ENCODE data around the gene TMEM150B. TPM values are rescaled to one million over a fixed set of nuclear protein-coding genes. Genes with fewer than 3 reads are reported as not detected.

The TMEM150B gene
- total RNA-seq, 5 donors from 2014 or later (not counting 1 experiment from before 2014, with no cell fraction given), result 0.47 TPM; not detected in 4

DNA sequence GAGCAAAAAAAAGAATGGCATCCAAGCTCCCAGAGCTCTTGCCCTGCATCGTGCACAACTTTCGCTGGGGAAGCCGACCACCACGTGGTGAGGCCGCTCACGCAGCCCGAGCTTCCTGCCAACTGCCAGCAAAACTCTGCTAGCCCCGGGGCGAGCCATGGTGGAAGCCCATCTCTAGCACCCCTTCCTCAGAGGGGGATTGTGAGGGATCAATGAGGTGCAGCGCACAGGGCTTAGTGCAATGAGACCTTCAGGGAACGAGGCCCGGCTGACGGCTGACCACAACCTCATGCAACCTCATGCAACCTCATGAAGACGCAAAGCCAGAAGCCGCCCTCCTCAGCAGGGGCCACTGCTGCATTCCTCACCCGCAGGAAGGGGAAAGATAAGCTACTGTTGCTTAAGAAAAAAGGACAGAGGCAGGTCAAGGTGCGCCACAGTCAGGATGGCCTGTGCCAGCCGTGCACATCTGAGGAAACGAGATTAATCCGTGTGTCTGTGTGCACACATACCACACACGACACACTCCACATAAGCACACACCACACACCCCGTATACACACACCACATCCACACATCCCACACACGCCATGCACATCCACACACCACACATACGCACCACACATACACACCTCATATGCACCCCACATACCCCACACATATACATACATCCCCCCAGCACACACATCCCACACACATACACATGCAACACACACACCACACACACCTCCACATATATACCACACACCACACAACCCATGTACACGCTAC lies 54.8 kb downstream of the TMEM150B start:
- Histone ChIP-seq H3K4me1 (ENCODE audit: control insufficient read depth in 1 of 2, extremely low read depth in 1 of 2, insufficient read depth in 2 of 2, low read length in 2 of 2) (peaks cover 0 to 4% of the 10 kb centered on the region in 2 experiments), H3K36me3 (ENCODE audit: control insufficient read depth in 2 of 2, extremely low read depth in 1 of 2, insufficient read depth in 1 of 2, low read length in 1 of 2) (peaks cover 15 to 30% of the 10 kb centered on the region in 2 donors), H3K27me3 (replicated peaks in 1 of 2; ENCODE audit: control insufficient read depth in 2 of 2, extremely low read depth in 1 of 2, insufficient read depth in 2 of 2, low read length in 1 of 2) (no peaks in the 10 kb centered on the region), H3K4me3 (ENCODE audit: control insufficient read depth in 1 of 2, extremely low read depth in 1 of 2, low read length in 1 of 2) (no peak overlapping the region), H3K27ac (ENCODE audit: low read length) (no peak overlapping the region), H3K9me3 (no peaks in the 10 kb centered on the region)
- CTCF ChIA-PET, result no interaction called here
- 92% methylated on average over 18 of the region's 25 CpGs for WGBS (ENCODE audit: insufficient coverage)
- H3K27me3 Mint-ChIP-seq, result no peaks in the 10 kb centered on the region
- H3K4me1 Mint-ChIP-seq, result peaks cover 0 to 4% (median 4%) of the 10 kb centered on the region in 3 donors
- peaks cover 0 to 6% (median 5%) of the 10 kb centered on the region in 3 donors for H3K9me3 Mint-ChIP-seq
- POLR2A ChIA-PET, result no interaction called here
- DNase-seq, result no peak
- no peak for ATAC-seq (replicated peaks in 1 of 4)
- no peak overlapping the region for H3K27ac Mint-ChIP-seq
- peaks cover 46% of the 10 kb centered on the region for H3K36me3 Mint-ChIP-seq
- no peak overlapping the region for H3K4me3 Mint-ChIP-seq

DNA sequence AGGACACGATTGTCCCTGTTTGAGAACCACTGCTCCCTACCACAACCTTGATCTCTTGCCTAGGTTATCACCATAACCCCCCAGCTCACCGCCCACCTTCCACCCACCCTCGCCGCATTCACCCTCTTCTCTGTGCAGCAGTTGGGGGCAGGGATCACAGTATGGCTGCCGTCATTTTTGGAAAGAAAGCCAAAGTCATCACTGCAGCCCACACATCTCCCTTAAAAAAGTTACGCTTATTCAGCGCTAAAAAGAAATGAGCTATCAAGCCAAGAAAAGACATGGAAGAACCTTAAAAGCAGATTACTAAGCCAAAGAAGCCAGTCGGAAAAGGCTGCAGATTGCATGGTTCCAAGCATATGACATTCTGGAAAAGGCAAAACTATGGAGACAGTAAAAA lies 55.8 kb downstream of the TMEM150B start:
- Histone ChIP-seq H3K36me3 (ENCODE audit: control insufficient read depth in 2 of 2, extremely low read depth in 1 of 2, insufficient read depth in 1 of 2, low read length in 1 of 2) (peaks cover 9 to 21% of the 10 kb centered on the region in 2 donors), H3K4me1 (ENCODE audit: control insufficient read depth in 1 of 2, extremely low read depth in 1 of 2, insufficient read depth in 2 of 2, low read length in 2 of 2) (no peaks in the 10 kb centered on the region), H3K27ac (ENCODE audit: low read length) (no peak overlapping the region), H3K27me3 (replicated peaks in 1 of 2; ENCODE audit: control insufficient read depth in 2 of 2, extremely low read depth in 1 of 2, insufficient read depth in 2 of 2, low read length in 1 of 2) (no peaks in the 10 kb centered on the region), H3K9me3 (no peaks in the 10 kb centered on the region), H3K4me3 (ENCODE audit: control insufficient read depth in 1 of 2, extremely low read depth in 1 of 2, low read length in 1 of 2) (no peak overlapping the region)
- Mint-ChIP-seq H3K4me1 (peaks cover 0 to 4% (median 4%) of the 10 kb centered on the region in 3 donors), H3K27ac (no peak overlapping the region), H3K36me3 (peaks cover 42% of the 10 kb centered on the region), H3K4me3 (no peak overlapping the region), H3K9me3 (peaks cover 0 to 6% (median 5%) of the 10 kb centered on the region in 3 donors), H3K27me3 (no peaks in the 10 kb centered on the region)
- no peak for DNase-seq
- CTCF ChIA-PET, result no interaction called here
- ATAC-seq (replicated peaks in 1 of 4), result no peak
- POLR2A ChIA-PET, result no interaction called here
- WGBS (ENCODE audit: insufficient coverage), result 94% methylated on average over 7 of the region's 8 CpGs

DNA sequence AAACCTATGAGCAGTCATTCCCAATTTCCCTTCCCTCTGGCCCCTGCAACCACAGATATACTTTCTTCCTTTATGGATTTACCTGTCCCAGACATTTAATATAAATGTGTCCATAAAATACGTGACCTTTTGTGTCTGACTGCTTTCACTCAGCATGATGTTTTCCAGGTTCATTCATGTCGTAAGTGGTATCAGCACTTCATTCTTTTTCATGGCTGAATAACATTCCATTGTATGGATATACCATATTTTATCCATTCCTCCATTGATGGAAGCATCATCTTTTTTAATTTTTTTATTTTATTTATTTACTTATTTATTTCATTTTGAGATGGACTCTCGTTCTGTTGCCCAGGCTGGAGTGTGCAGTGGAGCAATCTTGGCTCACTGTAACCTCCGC lies 58.3 kb downstream of the TMEM150B start:
- Mint-ChIP-seq H3K4me3 (no peak overlapping the region), H3K9me3 (peaks cover 0 to 6% (median 5%) of the 10 kb centered on the region in 3 donors), H3K27ac (no peak overlapping the region), H3K27me3 (no peaks in the 10 kb centered on the region), H3K4me1 (peaks cover 0 to 4% (median 4%) of the 10 kb centered on the region in 3 donors), H3K36me3 (peaks cover 32% of the 10 kb centered on the region)
- no peaks in the 10 kb centered on the region for H3K27me3 ChIP-seq (replicated peaks in 1 of 2; ENCODE audit: control insufficient read depth in 2 of 2, extremely low read depth in 1 of 2, insufficient read depth in 2 of 2, low read length in 1 of 2)
- POLR2A ChIA-PET, result no interaction called here
- no peak overlapping the region for H3K27ac ChIP-seq (ENCODE audit: low read length)
- H3K4me3 ChIP-seq (ENCODE audit: control insufficient read depth in 1 of 2, extremely low read depth in 1 of 2, low read length in 1 of 2), result no peak overlapping the region
- CTCF ChIA-PET, result no interaction called here
- no peaks in the 10 kb centered on the region for H3K4me1 ChIP-seq (ENCODE audit: control insufficient read depth in 1 of 2, extremely low read depth in 1 of 2, insufficient read depth in 2 of 2, low read length in 2 of 2)
- DNase-seq, result no peak
- no peaks in the 10 kb centered on the region for H3K9me3 ChIP-seq
- 100% methylated on average over 1 of the region's 4 CpGs for WGBS (ENCODE audit: insufficient coverage)
- H3K36me3 ChIP-seq (ENCODE audit: control insufficient read depth in 2 of 2, extremely low read depth in 1 of 2, insufficient read depth in 1 of 2, low read length in 1 of 2), result peaks cover 7 to 13% of the 10 kb centered on the region in 2 donors
- no peak for ATAC-seq (replicated peaks in 1 of 4)

DNA sequence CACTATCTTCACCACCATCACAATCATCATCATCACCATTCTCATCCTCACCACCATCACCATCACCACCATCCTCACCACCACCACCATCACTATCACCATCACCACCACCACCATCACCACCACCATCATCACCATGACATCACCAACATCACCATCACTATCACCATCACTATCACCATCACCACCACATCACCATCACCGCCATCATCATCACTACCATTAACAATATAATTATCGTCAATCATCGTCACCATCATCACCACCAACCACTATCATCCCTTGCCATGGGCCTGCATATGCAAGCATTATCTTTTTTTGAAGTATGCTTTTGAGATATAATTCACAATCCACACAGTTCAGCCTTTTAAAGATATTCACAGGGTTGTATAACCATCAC lies 58.7 kb downstream of the TMEM150B start:
- POLR2A ChIA-PET, result interaction anchor here in 1 of 2 donors (0.6 kb wide), 1 partner anchor 280 kb away, joined by 5 read pairs; no protein-coding TSS in a partner anchor
- Mint-ChIP-seq H3K27ac (no peak overlapping the region), H3K9me3 (peaks cover 0 to 6% (median 5%) of the 10 kb centered on the region in 3 donors), H3K4me3 (no peak overlapping the region), H3K36me3 (peaks cover 31% of the 10 kb centered on the region), H3K27me3 (no peaks in the 10 kb centered on the region), H3K4me1 (peaks cover 0 to 4% (median 4%) of the 10 kb centered on the region in 3 donors)
- no peak overlapping the region for H3K4me3 ChIP-seq (ENCODE audit: control insufficient read depth in 1 of 2, extremely low read depth in 1 of 2, low read length in 1 of 2)
- 80% methylated on average over 1 of the region's 3 CpGs for WGBS (ENCODE audit: insufficient coverage)
- no peaks in the 10 kb centered on the region for H3K9me3 ChIP-seq
- H3K4me1 ChIP-seq (ENCODE audit: control insufficient read depth in 1 of 2, extremely low read depth in 1 of 2, insufficient read depth in 2 of 2, low read length in 2 of 2), result no peaks in the 10 kb centered on the region
- H3K27ac ChIP-seq (ENCODE audit: low read length), result no peak overlapping the region
- DNase-seq (no peak), ATAC-seq (replicated peaks in 1 of 4) (no peak)
- H3K36me3 ChIP-seq (ENCODE audit: control insufficient read depth in 2 of 2, extremely low read depth in 1 of 2, insufficient read depth in 1 of 2, low read length in 1 of 2), result peaks cover 7 to 10% of the 10 kb centered on the region in 2 donors
- no peaks in the 10 kb centered on the region for H3K27me3 ChIP-seq (replicated peaks in 1 of 2; ENCODE audit: control insufficient read depth in 2 of 2, extremely low read depth in 1 of 2, insufficient read depth in 2 of 2, low read length in 1 of 2)
- CTCF ChIA-PET, result no interaction called here

DNA sequence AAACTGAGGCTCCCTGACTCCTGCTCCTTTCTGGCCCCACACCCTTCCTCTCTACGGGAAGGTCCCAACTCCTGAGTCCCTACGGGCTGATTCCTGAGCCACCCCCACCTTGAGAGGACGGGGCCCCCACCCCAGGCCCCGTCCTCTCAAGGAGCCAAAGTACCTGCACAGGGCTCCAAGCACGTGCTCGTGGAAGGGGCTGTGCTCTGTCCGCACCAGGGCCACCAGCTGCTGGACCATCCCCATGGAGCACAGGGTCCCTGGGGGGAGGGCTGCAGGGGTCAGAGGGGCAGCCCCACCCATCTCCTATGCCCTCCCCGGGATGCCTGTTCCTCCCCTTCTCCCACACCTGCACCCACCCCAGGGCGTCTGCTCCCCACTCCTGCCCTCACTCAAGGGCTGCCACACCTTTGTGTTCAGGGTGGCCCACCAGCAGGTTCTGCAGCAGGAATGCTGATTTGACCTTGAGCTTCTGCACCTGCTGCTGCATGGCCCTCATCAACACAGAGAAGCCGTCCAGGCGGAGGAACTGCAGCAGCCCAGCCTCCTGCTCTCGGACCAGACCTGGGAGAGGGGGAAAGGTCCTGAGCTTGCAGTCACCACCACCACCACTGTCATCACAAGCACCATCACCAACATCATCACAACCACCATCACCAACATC lies 59.3 kb downstream of the TMEM150B start:
- CTCF ChIA-PET, result no interaction called here
- no peaks in the 10 kb centered on the region for H3K27me3 Mint-ChIP-seq
- H3K4me1 Mint-ChIP-seq, result peaks cover 0 to 4% (median 4%) of the 10 kb centered on the region in 3 donors
- POLR2A ChIA-PET, result interaction anchor here in 1 of 2 donors (0.6 kb wide), 1 partner anchor 279 kb away, joined by 5 read pairs; no protein-coding TSS in a partner anchor
- Histone ChIP-seq H3K27me3 (replicated peaks in 1 of 2; ENCODE audit: control insufficient read depth in 2 of 2, extremely low read depth in 1 of 2, insufficient read depth in 2 of 2, low read length in 1 of 2) (no peaks in the 10 kb centered on the region), H3K27ac (ENCODE audit: low read length) (no peak overlapping the region), H3K9me3 (no peaks in the 10 kb centered on the region), H3K36me3 (ENCODE audit: control insufficient read depth in 2 of 2, extremely low read depth in 1 of 2, insufficient read depth in 1 of 2, low read length in 1 of 2) (peaks cover 7 to 8% of the 10 kb centered on the region in 2 donors), H3K4me3 (ENCODE audit: control insufficient read depth in 1 of 2, extremely low read depth in 1 of 2, low read length in 1 of 2) (no peak overlapping the region), H3K4me1 (ENCODE audit: control insufficient read depth in 1 of 2, extremely low read depth in 1 of 2, insufficient read depth in 2 of 2, low read length in 2 of 2) (no peaks in the 10 kb centered on the region)
- H3K36me3 Mint-ChIP-seq, result peaks cover 31% of the 10 kb centered on the region
- WGBS (ENCODE audit: insufficient coverage), result 97% methylated on average over 7 of the region's 12 CpGs
- no peak overlapping the region for H3K27ac Mint-ChIP-seq
- DNase-seq (no peak), ATAC-seq (replicated peaks in 1 of 4) (no peak)
- H3K4me3 Mint-ChIP-seq, result no peak overlapping the region
- peaks cover 0 to 6% (median 5%) of the 10 kb centered on the region in 3 donors for H3K9me3 Mint-ChIP-seq

DNA sequence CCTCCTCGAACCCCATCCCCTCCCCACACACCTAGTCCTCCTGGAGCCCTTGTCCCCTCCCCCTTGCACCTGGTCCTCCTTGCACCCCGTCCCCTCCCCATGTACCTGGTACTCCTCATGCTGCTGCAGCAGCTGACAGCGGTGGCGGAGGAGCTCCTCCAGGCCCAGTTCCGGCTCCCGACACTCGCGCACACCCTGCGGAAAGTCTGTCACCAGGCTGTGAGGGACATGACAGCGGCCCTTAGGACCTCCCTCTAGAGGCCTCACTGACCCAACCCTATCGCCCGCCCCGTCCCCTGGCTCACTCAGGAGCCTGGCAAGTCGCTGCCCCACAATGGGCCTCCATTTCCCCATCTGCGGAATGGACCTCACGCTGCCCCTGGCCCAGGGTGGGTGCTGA lies 60.0 kb downstream of the TMEM150B start:
- peaks cover 0 to 8% (median 4%) of the 10 kb centered on the region in 3 donors for H3K4me1 Mint-ChIP-seq
- POLR2A ChIA-PET, result no interaction called here
- no peak overlapping the region for H3K27ac Mint-ChIP-seq

More for the DNA sequence above, 60.0 kb downstream of the TMEM150B start:
- Mint-ChIP-seq H3K27me3 (no peaks in the 10 kb centered on the region), H3K36me3 (peaks cover 24% of the 10 kb centered on the region), H3K4me3 (no peak overlapping the region), H3K9me3 (peaks cover 0 to 6% (median 5%) of the 10 kb centered on the region in 3 donors)
- Histone ChIP-seq H3K27ac (ENCODE audit: low read length) (no peak overlapping the region), H3K36me3 (ENCODE audit: control insufficient read depth in 2 of 2, extremely low read depth in 1 of 2, insufficient read depth in 1 of 2, low read length in 1 of 2) (peaks cover 7 to 8% of the 10 kb centered on the region in 2 donors), H3K27me3 (replicated peaks in 1 of 2; ENCODE audit: control insufficient read depth in 2 of 2, extremely low read depth in 1 of 2, insufficient read depth in 2 of 2, low read length in 1 of 2) (no peaks in the 10 kb centered on the region), H3K4me1 (ENCODE audit: control insufficient read depth in 1 of 2, extremely low read depth in 1 of 2, insufficient read depth in 2 of 2, low read length in 2 of 2) (peaks cover 0 to 2% of the 10 kb centered on the region in 2 experiments), H3K4me3 (ENCODE audit: control insufficient read depth in 1 of 2, extremely low read depth in 1 of 2, low read length in 1 of 2) (no peak overlapping the region), H3K9me3 (no peaks in the 10 kb centered on the region)
- 99% methylated on average over 14 of the region's 16 CpGs for WGBS (ENCODE audit: insufficient coverage)
- DNase-seq (no peak), ATAC-seq (replicated peaks in 1 of 4) (no peak)
- CTCF ChIA-PET, result no interaction called here
